ENCODE data around the gene ZCWPW1.

Gene ZCWPW1, protein sequence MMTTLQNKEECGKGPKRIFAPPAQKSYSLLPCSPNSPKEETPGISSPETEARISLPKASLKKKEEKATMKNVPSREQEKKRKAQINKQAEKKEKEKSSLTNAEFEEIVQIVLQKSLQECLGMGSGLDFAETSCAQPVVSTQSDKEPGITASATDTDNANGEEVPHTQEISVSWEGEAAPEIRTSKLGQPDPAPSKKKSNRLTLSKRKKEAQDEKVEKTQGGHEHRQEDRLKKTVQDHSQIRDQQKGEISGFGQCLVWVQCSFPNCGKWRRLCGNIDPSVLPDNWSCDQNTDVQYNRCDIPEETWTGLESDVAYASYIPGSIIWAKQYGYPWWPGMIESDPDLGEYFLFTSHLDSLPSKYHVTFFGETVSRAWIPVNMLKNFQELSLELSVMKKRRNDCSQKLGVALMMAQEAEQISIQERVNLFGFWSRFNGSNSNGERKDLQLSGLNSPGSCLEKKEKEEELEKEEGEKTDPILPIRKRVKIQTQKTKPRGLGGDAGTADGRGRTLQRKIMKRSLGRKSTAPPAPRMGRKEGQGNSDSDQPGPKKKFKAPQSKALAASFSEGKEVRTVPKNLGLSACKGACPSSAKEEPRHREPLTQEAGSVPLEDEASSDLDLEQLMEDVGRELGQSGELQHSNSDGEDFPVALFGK

GRCh38 chr7:100428199-100428966 is at the start of gene ZCWPW1:
TSS of gene ZCWPW1 (minus strand) at chr7:100428703. CDS start at chr7:100420649, 8,054 bp downstream.
- peak; percentile 98 for DNase-seq (ENCODE audit: low spot score)

- DNase-seq (ENCODE audit: low spot score): no peak
Measured at GRCh38 chr7:100477871-100478267, 49.4 kb upstream of the ZCWPW1 start.

DNA sequence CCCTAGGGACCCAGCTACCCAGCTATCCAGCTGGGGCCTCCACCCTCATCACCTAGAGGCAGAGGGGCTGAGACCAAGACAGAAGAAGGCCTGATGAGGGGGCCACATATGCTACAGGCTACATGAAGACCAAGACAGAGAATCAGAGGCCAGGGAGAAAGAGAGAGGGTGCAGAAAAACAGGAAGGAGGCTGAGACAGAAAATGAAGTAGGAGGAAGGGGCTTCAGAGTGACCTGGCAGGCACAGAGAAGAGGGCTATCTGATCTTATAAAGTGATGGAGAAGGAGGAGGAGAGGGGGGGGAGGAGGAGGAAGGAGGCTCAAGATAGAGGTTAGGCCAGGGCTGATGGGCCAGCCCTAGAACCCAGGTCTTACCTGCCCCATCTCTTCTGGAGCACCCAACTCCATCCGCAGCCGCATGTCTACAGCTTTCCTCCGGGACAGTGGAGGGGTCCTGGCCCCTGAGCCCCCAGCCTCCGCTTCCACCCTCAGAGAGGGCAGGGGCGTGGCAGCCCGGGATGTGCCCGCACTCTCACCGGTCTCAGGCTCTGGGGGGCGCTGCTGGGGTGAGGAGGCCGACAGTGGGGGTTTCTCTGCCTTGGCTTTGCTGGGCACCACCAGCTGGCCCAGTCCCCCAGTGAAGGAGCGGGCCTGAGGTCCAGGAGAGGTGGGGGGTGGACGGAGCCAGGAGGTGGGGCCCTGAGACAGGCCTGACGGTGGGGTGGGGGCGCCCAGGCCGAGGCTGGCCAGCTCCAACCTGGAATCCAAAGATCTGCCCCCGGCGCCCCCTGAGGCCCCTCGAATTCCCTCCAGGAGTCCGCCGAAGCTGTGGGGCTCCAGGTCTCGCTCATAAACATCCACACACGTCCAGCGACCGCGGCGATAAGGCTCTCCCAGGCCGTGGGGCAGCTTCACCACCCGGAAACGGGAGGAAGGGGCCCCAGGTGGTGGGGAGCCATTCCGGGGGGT is 48.7 kb upstream of the ZCWPW1 start:
- DNase-seq (ENCODE audit: low spot score): peak; percentile 24

GRCh38 chr7:100476101-100476780 is 47.7 kb upstream of the ZCWPW1 start:
- DNase-seq (ENCODE audit: low spot score): no peak

DNA sequence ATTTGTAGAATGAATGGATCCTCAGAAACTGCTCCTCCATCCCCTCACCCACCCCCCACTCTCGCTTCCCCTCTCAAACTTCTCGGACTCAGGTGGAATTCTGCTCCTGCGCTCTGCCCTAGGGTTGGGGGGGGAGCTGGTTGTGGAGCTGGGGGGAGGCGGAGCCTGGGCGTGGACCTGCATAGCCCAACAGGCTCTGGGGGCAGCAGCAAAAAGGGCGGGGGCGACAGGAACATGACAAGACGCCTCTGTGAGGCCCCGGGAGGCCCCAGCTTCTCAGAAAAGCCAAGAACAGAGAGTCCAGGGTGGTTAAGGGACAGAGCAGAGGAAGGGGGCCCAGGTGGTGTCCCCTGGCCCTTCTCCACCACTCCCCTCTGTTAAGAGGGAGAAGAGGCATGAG is 47.0 kb upstream of the ZCWPW1 start:
- DNase-seq (ENCODE audit: low spot score): no peak

GRCh38 chr7:100472854-100473499 is 44.5 kb upstream of the ZCWPW1 start:
- no peak for DNase-seq (ENCODE audit: low spot score)

GRCh38 chr7:100472121-100472851 is 43.8 kb upstream of the ZCWPW1 start:
- DNase-seq (ENCODE audit: low spot score): no peak

GRCh38 chr7:100471021-100471420 is 42.5 kb upstream of the ZCWPW1 start:
- DNase-seq (ENCODE audit: low spot score): no peak

DNA sequence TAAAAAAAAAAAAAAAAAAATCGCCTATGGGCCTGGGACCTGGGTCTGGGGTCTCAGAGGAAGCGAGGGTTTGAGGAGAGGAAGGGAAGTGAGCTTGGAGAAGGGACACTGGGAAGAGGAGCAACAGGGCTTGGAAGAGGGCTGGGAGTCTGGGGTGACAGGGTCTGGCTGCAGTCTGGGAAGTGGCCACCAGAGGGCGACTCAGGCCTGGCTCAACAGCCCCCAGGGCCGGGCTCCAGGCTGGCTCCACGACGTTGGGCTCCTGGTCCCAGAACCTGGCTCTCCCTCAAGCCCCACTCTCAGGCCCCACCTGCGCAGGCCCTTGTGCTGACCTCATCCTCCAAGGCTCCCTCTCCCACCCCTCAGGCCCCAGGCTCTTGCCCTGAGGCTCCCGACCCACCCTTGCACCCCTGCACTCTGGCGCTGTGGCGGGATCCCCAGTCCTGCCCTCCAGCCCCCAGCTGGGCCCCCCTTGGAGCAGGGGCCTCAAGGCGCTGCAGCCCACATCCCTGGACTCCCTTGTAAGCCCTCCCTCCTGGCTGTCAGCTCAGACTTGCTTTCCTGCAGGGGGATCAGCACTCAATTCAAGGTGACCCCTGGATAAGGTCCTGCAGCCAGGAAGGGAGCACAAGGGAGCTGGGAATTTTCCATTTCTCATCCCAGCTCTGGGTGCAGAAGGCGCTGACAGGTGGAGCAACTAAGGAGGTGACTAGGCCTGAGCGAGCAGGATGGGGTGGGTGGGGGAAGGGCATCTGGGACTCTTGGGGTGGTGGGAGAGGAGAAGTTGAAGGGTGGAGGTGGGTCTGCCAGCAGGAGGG is 40.9 kb upstream of the ZCWPW1 start:
- DNase-seq (ENCODE audit: low spot score): peak; percentile 81

DNA sequence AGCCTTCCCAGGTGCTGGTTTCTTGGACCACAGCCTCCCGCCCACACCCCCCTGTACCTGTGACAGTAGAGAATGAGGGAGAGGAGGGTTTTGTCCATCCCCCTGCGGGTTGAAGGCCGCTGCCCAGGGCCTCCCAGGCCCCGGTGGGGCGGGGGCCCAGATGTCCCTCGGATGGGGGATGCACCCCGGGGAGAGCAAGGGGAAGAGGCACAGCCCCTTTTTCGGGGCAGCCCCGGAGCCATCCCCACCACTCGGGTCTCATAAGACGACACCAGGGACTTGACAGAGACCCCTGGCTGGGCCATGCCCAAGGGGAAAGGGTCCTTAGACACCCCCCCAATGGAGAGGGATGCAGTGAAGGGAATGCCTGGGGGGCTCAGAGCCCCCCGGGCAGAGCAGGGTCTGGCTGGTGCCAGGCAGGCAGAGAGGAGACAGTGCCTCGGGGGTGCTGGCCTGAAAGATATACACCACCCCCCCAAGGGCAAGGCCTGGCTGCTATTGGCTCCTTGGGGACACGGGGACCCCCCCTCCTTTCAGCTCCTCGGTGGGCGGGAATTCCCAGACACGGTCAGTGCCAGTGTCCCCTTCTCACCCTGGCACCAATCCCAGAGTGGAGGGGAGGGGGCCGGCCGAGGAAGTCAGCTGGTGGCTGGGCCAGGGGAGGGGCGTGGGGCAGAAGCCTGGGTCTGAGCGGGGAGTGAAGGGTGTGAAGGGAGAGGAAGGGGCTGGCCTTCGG is 39.3 kb upstream of the ZCWPW1 start:
- DNase-seq (ENCODE audit: low spot score): no peak

GRCh38 chr7:100466653-100467605 is 38.4 kb upstream of the ZCWPW1 start:
- no peak for DNase-seq (ENCODE audit: low spot score)

GRCh38 chr7:100465702-100466311 is 37.3 kb upstream of the ZCWPW1 start:
- DNase-seq (ENCODE audit: low spot score): no peak

DNA sequence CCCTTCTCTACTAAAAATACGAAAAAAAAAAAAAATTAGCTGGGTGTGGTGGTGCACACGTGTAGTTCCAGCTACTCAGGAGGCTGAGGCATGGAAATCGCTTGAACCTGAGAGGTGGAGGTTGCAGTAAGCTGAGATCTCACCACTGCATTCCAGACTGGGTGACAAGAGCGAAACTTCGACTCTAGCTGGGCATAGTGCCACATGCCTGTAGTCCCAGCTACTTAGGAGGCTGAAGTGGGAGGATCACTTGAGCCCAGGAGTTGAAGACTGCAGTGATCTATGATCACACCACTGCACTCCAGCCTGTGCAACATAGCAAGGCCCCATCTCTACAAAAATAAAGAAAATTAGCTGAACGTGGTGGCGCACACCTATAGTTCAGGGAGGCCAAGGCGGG is 36.8 kb upstream of the ZCWPW1 start:
- no peak for DNase-seq (ENCODE audit: low spot score)

DNA sequence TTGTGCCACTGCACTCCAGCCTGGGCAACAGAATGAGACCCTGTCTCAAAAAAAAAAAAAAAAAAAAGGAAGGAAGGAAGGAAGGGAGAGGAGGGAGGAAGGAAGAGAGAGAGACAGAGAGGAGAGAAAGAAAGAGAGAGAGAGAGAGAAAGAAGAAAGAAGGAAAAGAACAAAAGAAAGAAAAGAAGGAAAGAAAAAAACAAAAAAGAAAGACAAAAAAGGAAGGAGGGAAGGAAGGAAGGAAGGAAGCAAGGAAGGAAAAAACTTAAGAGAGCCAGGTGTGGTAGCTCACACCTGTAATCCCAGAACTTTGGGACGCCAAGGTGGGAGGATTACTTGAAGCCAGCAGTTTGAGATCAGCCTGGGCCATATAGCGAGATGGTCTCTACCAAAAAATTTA is 36.3 kb upstream of the ZCWPW1 start:
- DNase-seq (ENCODE audit: low spot score): no peak

GRCh38 chr7:100464210-100464660 is 35.7 kb upstream of the ZCWPW1 start, which contains the start of gene SPACDR:
TSS of gene SPACDR (minus strand) at chr7:100464260. CDS start at chr7:100464025, 235 bp downstream.
- no peak for DNase-seq (ENCODE audit: low spot score)

DNA sequence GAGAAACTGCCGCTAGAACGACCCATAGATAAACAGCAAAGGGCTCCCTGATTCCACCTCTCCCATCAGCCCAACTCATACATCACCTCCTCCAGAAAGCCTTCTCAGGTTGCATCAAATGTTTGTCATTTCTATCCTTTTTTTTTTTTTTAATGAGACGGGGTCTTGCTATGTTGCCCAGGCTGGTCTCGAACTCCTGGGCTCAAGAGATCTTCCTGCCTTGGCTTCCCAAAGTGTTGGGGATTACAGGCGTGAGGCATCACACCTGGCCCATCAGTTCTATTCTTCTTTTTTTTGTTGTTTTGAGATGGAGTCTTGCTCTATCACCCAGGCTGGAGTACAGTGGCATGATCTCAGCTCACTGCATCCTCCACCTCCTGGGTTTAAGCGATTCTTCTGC is 28.5 kb upstream of the ZCWPW1 start:
- DNase-seq (ENCODE audit: low spot score): no peak

Data from CD4-positive, alpha-beta T cell treated with Interleukin-2 at 100 ng/mL for 4 hours (primary cell).